Mucosa of rectum (tissue), 2 donors: Measurements from ENCODE around the gene KIF5A.
A peak's percentile ranks its signal among the peaks of the same experiment; 100 is the strongest.

Source experiments
- H3K27ac ChIP-seq, 2 donors: one replicate each; pipeline ENCODE4 v1.7.0; 2013; ENCODE audit warnings: inconsistent platforms in 2 of 2, low read depth in 2 of 2, low read length in 2 of 2
- H3K27me3 ChIP-seq, 2 donors: one replicate each; pipeline ENCODE4 v1.7.0; 2013; ENCODE audit warnings: low read length in 2 of 2; ENCODE audit not compliant: control insufficient read depth in 2 of 2, insufficient read depth in 2 of 2
- H3K36me3 ChIP-seq, 2 donors: one replicate each; pipeline ENCODE4 v1.7.0; 2013; ENCODE audit warnings: low read length in 2 of 2; ENCODE audit not compliant: control insufficient read depth in 2 of 2, insufficient read depth in 2 of 2
- H3K4me1 ChIP-seq, 2 donors: one replicate each; pipeline ENCODE4 v1.7.0; 2013; ENCODE audit warnings: low read length in 2 of 2, mild to moderate bottlenecking in 1 of 2; ENCODE audit not compliant: control insufficient read depth in 2 of 2, insufficient read depth in 2 of 2
- H3K4me3 ChIP-seq, 2 donors: one replicate each; pipeline ENCODE4 v1.7.0; 2013; ENCODE audit warnings: low read length in 2 of 2
- H3K9ac ChIP-seq, 2 donors: one replicate each; pipeline ENCODE4 v1.7.0; 2013; ENCODE audit warnings: low read length in 2 of 2, low read depth in 1 of 2, mild to moderate bottlenecking in 1 of 2
- H3K9me3 ChIP-seq, 2 donors: one replicate each; pipeline ENCODE4 v1.7.0; 2013; ENCODE audit warnings: low read length in 2 of 2; ENCODE audit not compliant: control insufficient read depth in 2 of 2
- donor health status: healthy.
- donor health status: Normal muscosa, but diverticular disease.

Gene KIF5A

DNA sequence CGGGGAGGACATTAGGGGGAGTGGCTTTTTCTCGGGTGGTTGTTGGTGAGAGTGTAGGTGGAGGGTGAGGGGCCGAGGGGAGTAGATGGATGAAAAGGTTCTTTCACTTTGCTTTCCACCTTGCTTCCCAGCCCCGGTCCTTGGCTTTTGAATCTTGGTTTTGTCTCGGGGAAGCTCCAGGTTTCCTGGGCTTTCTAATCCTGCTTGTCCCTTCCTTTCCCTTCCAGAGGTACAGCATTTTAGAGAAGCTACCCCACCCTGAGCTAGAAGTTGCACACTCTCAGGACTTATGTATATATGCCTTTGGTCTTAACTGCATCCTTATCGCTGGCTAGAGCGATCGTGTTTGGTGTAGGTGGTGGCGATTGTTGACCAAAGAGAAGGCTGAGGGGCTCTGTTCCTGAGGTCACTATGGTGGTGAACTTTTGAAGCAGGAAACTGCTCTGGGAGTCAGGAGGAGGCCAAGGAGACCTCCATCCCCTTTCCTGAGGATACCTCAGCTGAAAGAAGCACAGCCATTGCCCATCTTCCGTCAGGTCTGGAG is 42.0 kb downstream of the KIF5A start:
- Histone ChIP-seq H3K9me3 (no peaks in the 10 kb centered on the region), H3K27ac (peak overlapping the region; percentile 72 to 74)

DNA sequence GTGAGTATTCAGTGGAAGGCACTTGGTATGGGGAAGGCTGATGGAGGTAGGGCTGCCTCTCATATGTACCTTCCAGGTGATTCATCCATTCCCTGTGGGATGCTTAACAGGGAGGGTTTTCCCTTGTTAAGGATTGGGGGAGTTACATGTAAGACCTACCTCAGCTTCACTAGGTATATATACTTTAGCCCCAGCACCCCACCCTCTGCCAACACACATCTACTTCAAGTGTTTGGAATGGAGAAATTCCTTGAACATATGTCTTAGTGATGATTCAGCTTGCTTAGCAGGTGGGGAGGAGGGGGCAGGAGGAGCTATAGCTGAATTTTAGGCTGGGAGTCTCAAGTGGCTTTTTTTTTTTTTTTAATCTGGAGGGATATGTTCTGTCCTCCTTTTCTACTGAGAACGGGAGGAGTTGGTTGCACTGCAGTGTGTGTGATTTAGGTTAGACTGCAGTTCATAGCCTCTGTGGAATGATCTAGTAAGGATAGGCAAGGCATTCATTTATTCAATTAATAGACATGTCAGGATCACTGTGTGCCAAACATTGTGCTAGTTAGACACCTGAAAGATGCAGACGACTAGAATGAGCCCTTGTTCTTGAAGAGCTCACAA is 42.8 kb downstream of the KIF5A start:
- no peak overlapping the region for H3K9ac ChIP-seq
- no peaks in the 10 kb centered on the region for H3K9me3 ChIP-seq
- H3K36me3 ChIP-seq = peaks cover 11 to 21% of the 10 kb centered on the region in 2 donors
- no peak overlapping the region for H3K27ac ChIP-seq
- H3K4me1 ChIP-seq = peaks cover 11 to 12% of the 10 kb centered on the region in 2 donors
- H3K4me3 ChIP-seq = peak overlapping the region in 1 of 2 donors; percentile 89
- H3K27me3 ChIP-seq = peaks cover 0 to 6% of the 10 kb centered on the region in 2 donors

More for the DNA sequence above, 42.0 kb downstream of the KIF5A start:
- peak overlapping the region; percentile 89 to 94 for H3K4me3 ChIP-seq
- peaks cover 11 to 12% of the 10 kb centered on the region in 2 donors for H3K4me1 ChIP-seq
- peak overlapping the region; percentile 82 to 85 for H3K9ac ChIP-seq
- H3K36me3 ChIP-seq = peaks cover 10 to 19% of the 10 kb centered on the region in 2 donors
- H3K27me3 ChIP-seq = peaks cover 0 to 7% of the 10 kb centered on the region in 2 donors

DNA sequence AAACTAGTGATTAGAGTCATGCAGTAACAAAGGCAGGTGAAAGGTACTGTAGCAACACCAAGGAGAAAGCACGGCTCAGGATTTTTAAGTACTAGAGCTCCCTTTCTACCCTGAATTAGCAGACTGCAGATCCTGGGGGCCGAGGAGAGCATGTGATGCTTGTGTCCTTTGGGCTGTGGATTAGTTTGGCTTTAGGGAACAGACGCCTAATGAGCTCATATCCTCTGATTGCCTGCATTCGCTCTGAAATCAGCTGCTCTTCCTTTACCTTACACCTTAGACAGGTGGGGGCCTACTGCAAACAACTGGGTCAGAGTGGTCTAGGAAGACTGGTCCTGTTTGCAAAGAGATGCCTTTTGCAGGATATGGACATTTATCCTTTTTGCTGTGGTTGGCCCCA is 43.3 kb downstream of the KIF5A start:
- H3K4me3 ChIP-seq = no peak overlapping the region
- no peak overlapping the region for H3K9ac ChIP-seq

DNA sequence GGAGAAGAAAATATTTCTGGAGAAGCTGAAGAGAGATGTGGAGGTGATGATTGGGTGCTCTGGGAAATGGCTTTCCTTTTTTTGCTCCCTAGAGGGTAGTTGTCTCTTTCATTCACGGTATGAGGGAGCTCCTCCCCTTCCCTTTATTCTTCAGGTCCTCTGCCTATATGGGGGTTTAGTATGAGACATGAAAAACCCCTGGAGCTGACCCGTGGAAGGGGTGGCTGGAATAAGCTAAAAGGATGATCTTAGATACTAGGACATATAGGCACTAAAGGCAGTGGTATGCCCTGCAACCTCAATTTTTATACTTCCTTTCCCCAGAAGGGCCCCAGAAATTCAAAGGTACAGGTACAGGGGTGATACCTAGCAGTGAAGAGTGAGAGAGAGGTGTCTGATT is 50.6 kb downstream of the KIF5A start:
- peaks cover 0 to 3% of the 10 kb centered on the region in 2 donors for H3K4me1 ChIP-seq
- H3K27ac ChIP-seq = no peak overlapping the region
- H3K9me3 ChIP-seq = no peaks in the 10 kb centered on the region
- H3K4me3 ChIP-seq = no peak overlapping the region
- no peak overlapping the region for H3K9ac ChIP-seq
- no peaks in the 10 kb centered on the region for H3K27me3 ChIP-seq
- H3K36me3 ChIP-seq = peaks cover 46 to 54% of the 10 kb centered on the region in 2 donors

More for the DNA sequence above, 43.3 kb downstream of the KIF5A start:
- H3K36me3 ChIP-seq = peaks cover 15 to 21% of the 10 kb centered on the region in 2 donors
- H3K27ac ChIP-seq = no peak overlapping the region
- peaks cover 11 to 12% of the 10 kb centered on the region in 2 donors for H3K4me1 ChIP-seq
- peaks cover 0 to under 1% of the 10 kb centered on the region in 2 donors for H3K27me3 ChIP-seq
- no peaks in the 10 kb centered on the region for H3K9me3 ChIP-seq

DNA sequence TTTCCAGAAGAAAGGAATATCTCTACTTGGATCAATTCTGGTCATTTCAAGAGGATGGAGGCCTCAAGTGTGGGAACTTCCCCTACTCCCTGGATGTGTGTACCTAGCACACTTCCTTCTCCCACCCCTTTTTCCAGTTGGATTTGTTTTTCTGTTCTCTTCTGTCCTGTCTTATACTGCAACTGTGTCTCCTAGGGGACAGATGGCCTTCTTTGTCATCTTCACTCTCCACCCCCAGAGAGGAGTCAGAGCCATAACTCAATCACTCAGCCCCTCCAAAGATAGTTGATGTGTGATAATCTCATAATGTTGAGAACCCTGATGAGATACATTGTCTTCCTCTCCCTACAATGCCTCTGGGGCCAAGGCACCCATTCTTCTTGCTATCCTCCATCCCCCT is 52.7 kb downstream of the KIF5A start:
- Histone ChIP-seq H3K4me3 (no peak overlapping the region), H3K9me3 (no peaks in the 10 kb centered on the region), H3K36me3 (peaks cover 40 to 42% of the 10 kb centered on the region in 2 donors), H3K4me1 (peaks cover 0 to 3% of the 10 kb centered on the region in 2 donors), H3K27ac (no peak overlapping the region), H3K9ac (no peak overlapping the region), H3K27me3 (peaks cover 0 to 4% of the 10 kb centered on the region in 2 donors)

DNA sequence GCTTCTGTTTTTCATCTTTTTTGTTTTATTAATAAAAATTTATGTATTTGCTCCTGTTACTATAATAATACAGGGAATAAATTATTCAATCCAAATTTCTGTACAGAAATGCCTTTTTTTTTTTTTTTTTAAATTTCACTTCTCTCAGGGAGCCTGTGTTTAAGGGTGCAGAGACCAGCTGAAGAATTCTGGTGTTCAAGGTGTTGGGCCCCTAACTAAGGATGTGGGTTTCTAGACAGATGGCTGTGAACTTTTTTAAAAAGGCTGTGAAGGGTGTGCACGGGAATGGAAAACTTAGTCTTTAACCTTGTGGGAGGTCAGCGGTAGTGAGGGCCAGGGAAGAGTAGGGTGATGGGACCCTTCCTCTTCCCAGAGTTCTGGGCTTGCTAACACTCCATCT is 53.5 kb downstream of the KIF5A start:
- Histone ChIP-seq H3K27me3 (peaks cover 0 to 4% of the 10 kb centered on the region in 2 donors), H3K36me3 (peaks cover 35 to 42% of the 10 kb centered on the region in 2 donors), H3K4me3 (no peak overlapping the region), H3K9me3 (no peaks in the 10 kb centered on the region), H3K9ac (no peak overlapping the region), H3K4me1 (peaks cover 0 to 3% of the 10 kb centered on the region in 2 donors), H3K27ac (peak overlapping the region in 1 of 2 donors; percentile 41)

DNA sequence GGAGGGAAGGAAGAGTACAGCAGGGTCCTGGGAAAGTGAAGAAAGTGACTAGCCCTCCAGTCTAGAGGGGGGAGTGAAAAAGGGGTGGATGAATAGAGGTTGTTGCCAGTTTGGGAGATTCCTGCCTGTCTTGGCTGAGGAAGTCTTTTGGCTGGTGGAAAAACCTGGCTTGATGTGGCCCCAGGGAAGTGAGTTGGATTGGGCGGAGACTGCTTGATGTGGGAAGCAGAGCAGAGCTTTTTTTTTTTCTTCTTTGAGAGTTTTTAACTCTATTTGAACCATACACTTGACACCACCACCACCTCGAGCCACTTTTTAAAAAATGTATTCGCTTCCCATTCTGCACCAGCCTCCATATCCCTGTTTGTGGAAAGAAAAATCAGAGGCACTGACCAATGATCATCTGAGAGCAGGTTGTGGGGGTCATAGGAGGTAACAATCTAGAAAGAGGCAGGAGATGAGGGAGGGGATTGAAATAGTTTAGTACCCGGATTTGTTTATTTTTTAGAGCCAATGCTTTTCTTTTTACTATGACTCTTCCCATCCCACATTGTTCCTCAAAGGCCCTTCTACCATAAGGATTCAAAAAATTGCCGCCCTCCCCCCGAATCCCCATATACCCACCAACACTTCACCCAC is 54.1 kb downstream of the KIF5A start:
- Histone ChIP-seq H3K27me3 (peaks cover 0 to 4% of the 10 kb centered on the region in 2 donors), H3K27ac (peak overlapping the region; percentile 77 to 78), H3K36me3 (peaks cover 33 to 39% of the 10 kb centered on the region in 2 donors), H3K9ac (peak overlapping the region; percentile 73 to 80), H3K4me1 (peaks cover 0 to 3% of the 10 kb centered on the region in 2 donors), H3K9me3 (no peaks in the 10 kb centered on the region), H3K4me3 (peak overlapping the region; percentile 72 to 81)

DNA sequence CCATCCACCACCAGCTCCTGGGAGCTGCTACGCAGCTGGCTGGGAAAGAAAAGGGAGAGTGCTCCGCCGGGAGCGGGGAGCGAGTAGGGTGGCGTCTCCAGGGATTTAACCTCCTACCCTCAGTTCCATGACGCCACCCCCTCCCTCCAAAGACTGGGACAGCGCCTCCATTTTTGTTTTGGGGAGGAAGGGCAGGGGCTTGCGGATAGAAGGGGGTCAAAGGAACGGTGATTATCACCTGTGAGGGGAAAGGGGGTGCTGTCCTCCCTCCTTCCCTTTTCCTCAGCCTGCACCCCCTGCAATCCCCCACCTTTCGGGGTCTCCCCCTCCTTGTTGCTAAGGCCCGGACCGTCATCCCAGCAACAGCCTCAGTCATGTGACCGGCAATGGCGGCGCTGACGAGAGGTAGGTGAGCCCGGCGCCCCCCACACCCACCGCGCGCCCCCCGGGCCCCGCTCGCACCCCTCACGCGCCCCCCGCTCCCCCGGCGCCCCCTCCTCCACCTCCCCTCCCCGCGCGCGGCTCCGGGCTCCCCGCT is 54.7 kb downstream of the KIF5A start, which contains the start of gene DTX3:
DTX3 (plus strand) TSS at position 371 of the 538 bp plus-strand sequence. CDS start 1,694 bp downstream, outside the sequence.
- Histone ChIP-seq H3K9me3 (no peaks in the 10 kb centered on the region), H3K9ac (peak within 1 kb of the TSS; percentile 73 to 80), H3K27me3 (peaks cover 0 to 4% of the 10 kb centered on the region in 2 donors), H3K4me1 (peaks cover 0 to 3% of the 10 kb centered on the region in 2 donors), H3K36me3 (peaks cover 27 to 33% of the 10 kb centered on the region in 2 donors), H3K4me3 (peak within 1 kb of the TSS; percentile 72 to 81), H3K27ac (peak within 1 kb of the TSS; percentile 77 to 78)

DNA sequence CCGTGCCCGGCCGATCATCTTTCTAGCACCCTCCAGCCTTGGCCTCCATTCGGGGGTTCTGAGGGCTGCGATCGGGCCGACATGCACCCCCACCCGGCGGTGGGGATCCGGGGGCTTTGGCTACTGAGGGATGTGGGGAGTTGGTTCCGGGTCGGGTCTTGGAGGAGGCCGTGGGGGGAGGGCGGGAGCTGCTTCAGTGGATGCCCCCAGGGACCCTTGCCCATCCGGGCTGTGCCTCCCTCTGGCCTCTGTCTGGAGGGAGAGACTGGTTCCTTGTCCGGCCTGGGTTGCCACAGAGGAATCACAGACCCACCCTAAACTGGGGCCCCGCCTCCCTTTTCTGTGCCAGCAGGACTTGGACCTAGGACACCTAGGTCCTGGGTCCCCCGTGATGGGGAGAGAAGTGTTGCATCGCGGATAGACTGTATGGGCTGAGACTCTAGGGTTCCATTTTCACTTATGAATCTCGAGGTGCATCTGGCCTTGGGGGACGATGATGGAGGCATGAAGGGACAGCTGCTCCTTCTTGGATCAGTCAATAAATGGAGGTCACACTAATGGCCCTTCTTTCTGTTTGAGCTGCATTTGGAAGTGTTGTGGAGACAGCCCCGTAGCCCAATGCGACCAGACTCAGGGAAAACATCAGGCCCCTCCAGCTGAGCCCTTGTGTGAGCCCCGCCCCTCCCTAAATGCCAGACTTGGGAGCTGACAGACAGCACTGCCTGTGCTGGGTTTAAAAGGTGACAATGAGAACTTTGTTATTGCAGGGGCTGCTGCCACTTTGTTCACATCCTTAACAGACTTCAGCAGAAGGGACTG is 55.4 kb downstream of the KIF5A start:
- H3K4me3 ChIP-seq = peak overlapping the region; percentile 70 to 72
- peak overlapping the region; percentile 77 to 78 for H3K27ac ChIP-seq
- peak overlapping the region; percentile 51 to 56 for H3K9ac ChIP-seq
- H3K4me1 ChIP-seq = peaks cover 0 to 3% of the 10 kb centered on the region in 2 donors
- H3K9me3 ChIP-seq = no peaks in the 10 kb centered on the region
- H3K27me3 ChIP-seq = peaks cover 0 to 4% of the 10 kb centered on the region in 2 donors
- H3K36me3 ChIP-seq = peaks cover 21 to 27% of the 10 kb centered on the region in 2 donors
